Thymus (tissue), 11 donors: ENCODE data around the gene MAGT1. TPM values are rescaled to one million over a fixed set of nuclear protein-coding genes. Genes with fewer than 3 reads are reported as not detected.
"Not testable (repeated sequence)": the region's sequence is repeated elsewhere in the genome, so short reads cannot be mapped to it uniquely, and the experiment has no call there.

Experiments used
- DNase-seq, 9 donors: peaks; one replicate each; pipeline ENCODE4 v3.0.0-alpha.2; 2013; ENCODE audit warnings: low spot score in 9 of 9, low read depth in 6 of 9, missing footprints in 1 of 9
- H3K27ac ChIP-seq, 2 donors: one replicate each; pipeline ENCODE4 v1.5.1; 2013; ENCODE audit warnings: control low read depth in 1 of 2, low read depth in 1 of 2, low read length in 1 of 2, mild to moderate bottlenecking in 1 of 2, moderate library complexity in 1 of 2
- H3K27me3 ChIP-seq, 2 donors: one replicate each; pipeline ENCODE4 v1.5.1; 2013; ENCODE audit warnings: low read length in 1 of 2; ENCODE audit not compliant: control insufficient read depth in 2 of 2, insufficient read depth in 1 of 2
- H3K36me3 ChIP-seq, 2 donors: one replicate each; pipeline ENCODE4 v1.5.1; 2013; ENCODE audit warnings: low read length in 1 of 2, mild to moderate bottlenecking in 1 of 2, moderate library complexity in 1 of 2; ENCODE audit not compliant: control insufficient read depth in 2 of 2, insufficient read depth in 2 of 2
- H3K4me1 ChIP-seq, 2 donors: one replicate each; pipeline ENCODE4 v1.5.1; 2013; ENCODE audit warnings: low read length in 2 of 2; ENCODE audit not compliant: control insufficient read depth in 2 of 2, insufficient read depth in 2 of 2
- H3K4me3 ChIP-seq, 2 donors: one replicate each; pipeline ENCODE4 v1.5.1; 2013; ENCODE audit warnings: low read length in 2 of 2, control low read depth in 1 of 2, mild to moderate bottlenecking in 1 of 2
- H3K9me3 ChIP-seq, 2 donors: one replicate each; pipeline ENCODE4 v1.5.1; 2013; ENCODE audit warnings: low read length in 1 of 2, mild to moderate bottlenecking in 1 of 2; ENCODE audit not compliant: control insufficient read depth in 2 of 2, insufficient read depth in 1 of 2
- WGBS: extraction: QIAGEN DNeasy Blood & Tissue Kit; methylation state at CpG from one replicate; pipeline ENCODE4 v1.1.7; 2013; 5-methylcytosine and 5-hydroxymethylcytosine counted together
- polyA plus RNA-seq: library from polyadenylated mRNA; stranded (reverse); fragments of 200-250 nt; gene quantifications from one replicate; pipeline ENCODE4 v1.2.3, GENCODE V29; 2013
- total RNA-seq: library from RNA; stranded (reverse); fragments of 120-200 nt; gene quantifications from one replicate; pipeline ENCODE4 v1.2.4, GENCODE V29; 2013
- donor health status: healthy.

MAGT1 gene
- total and polyA plus RNA-seq, 2 donors: 25.7 to 33.1 TPM

- Histone ChIP-seq H3K9me3 (no peaks in the 10 kb centered on the region), H3K27ac (no peak overlapping the region), H3K27me3 (no peaks in the 10 kb centered on the region), H3K4me3 (no peak overlapping the region), H3K36me3 (no peaks in the 10 kb centered on the region), H3K4me1 (no peaks in the 10 kb centered on the region)
- no peak for DNase-seq
- WGBS: 98% methylated on average over 8 of the region's 8 CpGs
Measured at GRCh38 chrX:77924320-77924859, 29.2 kb upstream of the MAGT1 start.

GRCh38 chrX:77922787-77923186 lies 27.6 kb upstream of the MAGT1 start:
- Histone ChIP-seq H3K27me3 (no peaks in the 10 kb centered on the region), H3K27ac (no peak overlapping the region), H3K4me3 (no peak overlapping the region), H3K36me3 (no peaks in the 10 kb centered on the region), H3K9me3 (no peaks in the 10 kb centered on the region), H3K4me1 (no peaks in the 10 kb centered on the region)
- no peak for DNase-seq

DNA sequence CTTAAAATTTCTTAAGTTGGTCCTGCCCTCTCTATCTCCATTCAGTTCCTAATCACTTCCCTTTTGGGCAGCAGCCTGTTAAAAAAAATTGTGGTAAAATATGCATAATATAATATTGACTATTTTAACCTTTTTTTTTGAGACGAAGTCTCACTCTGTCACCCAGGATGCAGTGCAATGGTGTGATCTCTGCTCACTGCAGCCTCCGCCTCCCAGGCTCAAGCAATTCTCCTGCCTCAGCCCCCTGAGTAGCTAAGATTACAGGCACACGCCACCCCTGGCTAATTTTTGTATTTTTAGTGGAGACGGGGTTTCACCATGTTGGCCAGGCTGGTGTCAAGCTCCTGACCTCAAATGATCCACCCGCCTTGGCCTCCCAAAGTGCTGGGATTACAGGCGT lies 24.1 kb upstream of the MAGT1 start:
- WGBS: 95% methylated on average over 6 of the region's 6 CpGs
- H3K27me3 ChIP-seq, H3K9me3 ChIP-seq, H3K4me3 ChIP-seq, H3K27ac ChIP-seq, H3K4me1 ChIP-seq, H3K36me3 ChIP-seq, DNase-seq: not testable (repeated sequence)

DNA sequence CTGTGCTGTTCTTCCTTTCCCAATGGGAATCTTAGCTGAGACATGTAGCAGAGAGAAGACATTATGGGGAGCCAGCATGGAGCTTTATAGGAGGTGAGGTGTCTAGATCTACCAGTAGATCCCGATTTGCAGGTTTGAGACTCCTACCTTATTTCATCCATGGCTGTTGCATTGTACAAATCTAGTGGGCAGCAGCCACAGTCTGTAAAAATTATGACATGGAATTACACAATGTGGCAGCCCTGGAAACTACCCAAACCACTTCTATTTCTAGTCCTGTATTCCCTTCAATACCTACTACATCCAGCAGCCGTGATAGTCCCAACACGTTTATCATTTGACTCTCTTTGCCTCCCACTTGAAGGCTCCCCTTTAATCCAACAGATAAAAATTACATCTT lies 23.3 kb upstream of the MAGT1 start:
- no peak for DNase-seq
- Histone ChIP-seq H3K27ac (no peak overlapping the region), H3K36me3 (no peaks in the 10 kb centered on the region), H3K27me3 (no peaks in the 10 kb centered on the region), H3K4me1 (no peaks in the 10 kb centered on the region), H3K4me3 (no peak overlapping the region), H3K9me3 (no peaks in the 10 kb centered on the region)
- 80% methylated on average over 3 of the region's 3 CpGs for WGBS

DNA sequence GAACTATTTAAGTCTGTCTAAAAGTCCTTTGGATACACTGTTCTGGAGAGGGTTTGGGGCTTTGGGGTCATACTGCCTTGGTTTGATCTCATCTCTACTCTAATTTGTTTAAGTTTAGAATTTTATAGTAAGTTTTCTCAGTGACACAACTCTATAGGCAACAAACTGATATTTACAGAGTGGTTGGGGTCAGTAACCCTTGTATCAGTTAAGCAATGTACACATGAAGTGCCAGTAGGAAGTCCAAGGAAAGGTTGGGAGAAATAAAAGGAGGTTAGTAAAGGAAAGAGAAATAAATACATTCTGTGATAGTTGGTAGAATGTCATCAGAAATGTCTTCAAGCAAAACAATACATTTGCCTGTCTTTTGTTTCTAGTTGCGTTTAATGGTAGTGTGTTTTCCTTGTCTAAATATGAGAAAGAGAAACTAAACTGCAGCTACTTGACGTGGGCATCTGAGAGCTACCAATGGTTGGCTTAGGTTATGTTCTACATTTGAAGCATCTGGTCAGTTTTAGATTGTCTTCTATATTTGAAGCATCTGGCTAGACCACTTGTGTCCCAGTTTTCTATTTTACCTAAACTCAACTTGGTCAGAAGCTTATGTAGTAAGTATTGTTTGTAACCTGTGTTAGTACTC lies 22.2 kb upstream of the MAGT1 start:
- Histone ChIP-seq H3K27me3 (no peaks in the 10 kb centered on the region), H3K27ac (no peak overlapping the region), H3K36me3 (no peaks in the 10 kb centered on the region), H3K9me3 (no peaks in the 10 kb centered on the region), H3K4me3 (no peak overlapping the region), H3K4me1 (no peaks in the 10 kb centered on the region)
- 12% methylated on average over 2 of the region's 2 CpGs for WGBS
- no peak for DNase-seq

DNA sequence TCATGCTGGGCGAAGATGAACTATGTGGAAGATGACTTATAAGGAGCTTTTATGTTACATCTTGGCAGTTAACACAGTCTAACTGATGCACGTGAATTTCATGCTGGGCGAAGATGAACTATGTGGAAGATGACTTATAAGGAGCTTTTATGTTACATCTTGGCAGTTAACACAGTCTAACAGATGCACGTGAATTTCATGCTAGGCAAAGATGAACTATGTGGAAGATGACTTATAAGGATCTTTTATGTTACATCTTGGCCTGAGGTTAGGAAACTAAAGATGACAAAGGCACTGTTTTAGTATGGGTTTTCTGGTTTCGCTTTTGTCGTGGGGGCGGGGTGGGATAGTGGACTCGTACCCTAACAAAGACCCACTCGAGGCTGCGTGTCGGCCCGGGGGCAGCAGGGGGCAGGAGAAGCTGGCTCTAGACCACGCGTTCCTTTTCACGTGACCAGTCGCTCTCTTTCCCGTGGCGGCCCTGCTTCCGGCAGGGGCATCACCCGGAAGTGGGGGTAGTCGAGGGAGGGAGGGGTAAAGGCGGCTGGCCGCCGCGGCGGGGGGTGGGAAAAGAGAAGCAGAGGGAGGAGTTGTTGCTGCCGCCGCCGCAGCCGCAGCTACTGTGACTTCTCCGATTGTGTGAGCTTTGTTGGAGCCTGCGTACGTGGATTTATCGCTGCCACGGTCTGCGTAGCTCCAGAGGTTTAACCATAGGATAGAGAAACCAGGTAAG lies 15.0 kb upstream of the MAGT1 start, which contains the start of gene ATP7A:
Gene ATP7A (plus strand): TSS at position 586 of the 733 bp plus-strand sequence. CDS start 60,949 bp downstream, outside the sequence.
- Histone ChIP-seq H3K9me3 (peaks cover 0 to 4% of the 10 kb centered on the region in 2 donors), H3K36me3 (peaks cover 0 to 3% of the 10 kb centered on the region in 2 donors), H3K27ac (peak within 1 kb of the TSS; percentile 91 to 94), H3K4me1 (peaks cover 0 to 2% of the 10 kb centered on the region in 2 donors), H3K27me3 (no peaks in the 10 kb centered on the region), H3K4me3 (peak within 1 kb of the TSS; percentile 71 to 74)
- 3% methylated on average over 36 of the region's 36 CpGs for WGBS
- DNase-seq: peak; percentile 48 to 92 (median 75)

GRCh38 chrX:77901506-77901905 lies 6.3 kb upstream of the MAGT1 start:
- Histone ChIP-seq H3K4me3 (no peak overlapping the region), H3K36me3 (peaks cover 0 to 18% of the 10 kb centered on the region in 2 donors), H3K9me3 (no peaks in the 10 kb centered on the region), H3K27me3 (no peaks in the 10 kb centered on the region), H3K27ac (no peak overlapping the region), H3K4me1 (no peaks in the 10 kb centered on the region)
- 96% methylated on average over 5 of the region's 5 CpGs for WGBS
- DNase-seq: no peak

- 92% methylated on average over 1 of the region's 1 CpG for WGBS
- no peak for DNase-seq
- Histone ChIP-seq H3K27me3 (no peaks in the 10 kb centered on the region), H3K9me3 (no peaks in the 10 kb centered on the region), H3K27ac (no peak overlapping the region), H3K4me1 (no peaks in the 10 kb centered on the region), H3K4me3 (peak overlapping the region; percentile 74 to 80), H3K36me3 (peaks cover 0 to 14% of the 10 kb centered on the region in 2 donors)
Measured at GRCh38 chrX:77900688-77901087, 5.5 kb upstream of the MAGT1 start.

DNA sequence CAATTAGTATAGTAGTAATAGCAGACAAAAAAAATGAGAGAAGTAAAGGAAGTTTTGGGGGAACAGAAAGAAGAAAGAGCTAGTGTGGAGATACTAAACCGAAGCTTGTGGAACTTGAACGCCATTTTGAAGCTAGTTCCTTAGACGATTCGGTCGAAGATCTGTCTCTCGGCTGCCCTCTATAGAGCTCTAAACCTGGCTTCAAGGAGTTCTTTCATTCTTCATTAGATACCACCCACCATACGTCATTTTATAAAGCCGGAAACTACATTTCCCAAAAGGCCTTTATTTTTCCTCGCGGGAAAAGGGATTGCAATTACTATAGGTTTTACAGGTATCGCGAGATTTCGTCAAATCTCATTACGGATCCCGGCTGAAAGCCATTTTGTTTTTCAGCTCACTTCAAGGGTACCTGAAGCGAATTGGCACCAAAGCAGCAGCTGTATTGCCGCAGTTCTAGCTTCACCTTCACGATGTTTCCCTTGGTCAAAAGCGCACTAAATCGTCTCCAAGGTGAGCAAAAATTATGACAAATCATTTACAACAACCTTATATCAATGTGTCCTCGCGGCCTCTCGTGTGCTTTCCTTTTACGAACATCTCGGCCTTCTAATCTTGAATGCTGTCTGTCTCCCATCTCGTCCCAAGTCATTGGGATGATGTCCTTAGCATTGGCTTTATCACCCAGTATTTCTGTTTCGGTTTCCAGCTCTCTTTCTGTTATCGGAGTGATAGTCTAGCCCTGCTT lies 4.0 kb upstream of the MAGT1 start, which contains the start of gene COX7B:
Gene COX7B (plus strand): TSS at position 388 of the 748 bp plus-strand sequence. CDS start 86 bp downstream, at position 474.
- no peaks in the 10 kb centered on the region for H3K27me3 ChIP-seq
- under 1% methylated on average over 28 of the region's 28 CpGs for WGBS

More for the DNA sequence above, 4.0 kb upstream of the MAGT1 start, which contains the start of gene COX7B:
- no peaks in the 10 kb centered on the region for H3K4me1 ChIP-seq
- DNase-seq: peak; percentile 75 to 97 (median 90)
- H3K27ac ChIP-seq: peak within 1 kb of the TSS; percentile 84 to 97
- H3K4me3 ChIP-seq: peak within 1 kb of the TSS; percentile 74 to 80
- no peaks in the 10 kb centered on the region for H3K9me3 ChIP-seq
- peaks cover 0 to 14% of the 10 kb centered on the region in 2 donors for H3K36me3 ChIP-seq
